COLO668 (cell line): ENCODE results near the gene U2SURP.
A peak's percentile ranks its signal among the peaks of the same experiment; 100 is the strongest.

ENCODE experiments used
- DNase-seq: peaks from one replicate; lab custom pipeline; 2025; ENCODE audit not compliant: unreplicated experiment; lab: John Stamatoyannopoulos, UW

The U2SURP gene

GRCh38 chr3:143001369-143002082 lies at the start of gene U2SURP:
Gene U2SURP, plus strand, starts transcription at chr3:143001570. Its CDS starts 59 bp downstream, at chr3:143001629.
- DNase-seq = peak; percentile 93

GRCh38 chr3:142951794-142952193 lies 49.6 kb upstream of the U2SURP start:
- no peak for DNase-seq

GRCh38 chr3:142952272-142953193 lies 48.8 kb upstream of the U2SURP start:
- no peak for DNase-seq

GRCh38 chr3:142953443-142953842 lies 47.9 kb upstream of the U2SURP start:
- no peak for DNase-seq

- no peak for DNase-seq
Observed at GRCh38 chr3:142958707-142959106, 42.7 kb upstream of the U2SURP start.

GRCh38 chr3:142960322-142960850 lies 41.0 kb upstream of the U2SURP start:
- no peak for DNase-seq

- no peak for DNase-seq
Observed at GRCh38 chr3:142961539-142961938, 39.8 kb upstream of the U2SURP start.

GRCh38 chr3:142962175-142962519 lies 39.2 kb upstream of the U2SURP start:
- DNase-seq = no peak

GRCh38 chr3:142962520-142963233 lies 38.7 kb upstream of the U2SURP start:
- no peak for DNase-seq

GRCh38 chr3:142963234-142963515 lies 38.2 kb upstream of the U2SURP start:
- peak; percentile 63 for DNase-seq

- peak; percentile 73 for DNase-seq
Observed at GRCh38 chr3:142963516-142964448, 37.6 kb upstream of the U2SURP start, which contains the start of gene PAQR9. Gene PAQR9, minus strand, starts transcription at chr3:142963674. Its CDS starts 338 bp downstream, at chr3:142963336.

- no peak for DNase-seq
Observed at GRCh38 chr3:142965581-142965980, 35.8 kb upstream of the U2SURP start.

- no peak for DNase-seq
Observed at GRCh38 chr3:142966808-142967207, 34.6 kb upstream of the U2SURP start.

- no peak for DNase-seq
Observed at GRCh38 chr3:142968319-142969025, 32.9 kb upstream of the U2SURP start.

- DNase-seq = no peak
Observed at GRCh38 chr3:142971431-142971830, 29.9 kb upstream of the U2SURP start.

- no peak for DNase-seq
Observed at GRCh38 chr3:142972092-142972753, 29.1 kb upstream of the U2SURP start.

- DNase-seq = no peak
Observed at GRCh38 chr3:142973217-142974009, 28.0 kb upstream of the U2SURP start.

GRCh38 chr3:142975316-142975995 lies 25.9 kb upstream of the U2SURP start:
- no peak for DNase-seq
